ENCODE data around the gene TSTD2.

TSTD2 gene

DNA sequence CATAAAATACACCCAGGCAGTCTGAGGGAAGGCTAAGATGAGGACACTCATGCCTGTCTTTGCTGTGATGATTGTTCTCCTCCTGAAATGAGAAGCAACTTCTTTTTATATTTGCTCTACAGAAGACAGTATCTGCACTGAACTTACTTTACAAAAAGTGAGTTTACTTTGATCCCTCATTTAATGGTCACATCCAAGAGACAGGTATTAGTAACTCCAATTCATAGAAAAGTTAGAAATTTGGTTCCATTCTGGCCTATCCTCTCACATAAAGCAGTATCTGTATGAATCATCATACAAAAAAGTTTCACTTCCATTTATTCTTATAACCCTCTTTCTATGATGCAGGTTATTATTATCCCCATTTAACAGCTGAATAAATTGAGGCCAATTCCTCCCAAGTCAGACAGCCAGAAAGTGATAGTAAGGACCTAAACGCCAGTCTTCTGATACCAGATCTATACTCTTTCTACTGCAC lies 15.2 kb downstream of the TSTD2 start:
- TF ChIP-seq ZNF274 (IDR thresholded peaks at IDR 0.05; ENCODE audit: low read depth, low read length) (no peak), YY1 (IDR thresholded peaks at IDR 0.05; ENCODE audit: insufficient read depth, insufficient read length) (no peak), SUZ12 (IDR thresholded peaks at IDR 0.05; ENCODE audit: extremely low read depth, insufficient read depth, insufficient read length) (no peak)
- peaks cover 30% of the 10 kb centered on the region; the same call in 1 of the 2 replicates for H3K9me3 ChIP-seq (ENCODE audit: insufficient read depth, low read length)
- no peak for DNase-seq (ENCODE audit: low read depth, low spot score)
- no peak overlapping the region for H3K9ac ChIP-seq (ENCODE audit: insufficient read length, low read depth)
- H3K4me1 ChIP-seq (ENCODE audit: insufficient read depth, insufficient read length): no peaks in the 10 kb centered on the region
- H3K27me3 ChIP-seq (ENCODE audit: insufficient read depth, insufficient read length): no peaks in the 10 kb centered on the region
- H3K36me3 ChIP-seq (ENCODE audit: insufficient read depth, insufficient read length, low read length): peaks cover 45% of the 10 kb centered on the region
- H3K4me3 ChIP-seq (ENCODE audit: insufficient read length, low read depth): no peak overlapping the region

- Histone ChIP-seq H3K9me3 (ENCODE audit: insufficient read depth, low read length) (peaks cover 11% of the 10 kb centered on the region; the same call in 1 of the 2 replicates), H3K4me3 (ENCODE audit: insufficient read length, low read depth) (no peak overlapping the region), H3K4me1 (ENCODE audit: insufficient read depth, insufficient read length) (no peaks in the 10 kb centered on the region), H3K36me3 (ENCODE audit: insufficient read depth, insufficient read length, low read length) (peaks cover 47% of the 10 kb centered on the region), H3K9ac (ENCODE audit: insufficient read length, low read depth) (no peak overlapping the region), H3K27me3 (ENCODE audit: insufficient read depth, insufficient read length) (no peaks in the 10 kb centered on the region)
- TF ChIP-seq SUZ12 (IDR thresholded peaks at IDR 0.05; ENCODE audit: extremely low read depth, insufficient read depth, insufficient read length) (no peak), ZNF274 (IDR thresholded peaks at IDR 0.05; ENCODE audit: low read depth, low read length) (no peak), YY1 (IDR thresholded peaks at IDR 0.05; ENCODE audit: insufficient read depth, insufficient read length) (no peak)
- peak; percentile 55 for DNase-seq (ENCODE audit: low read depth, low spot score)
These were observed 17.6 kb downstream of the TSTD2 start for GRCh38 chr9:97615439-97616072.

GRCh38 chr9:97604901-97605645 lies 28.1 kb downstream of the TSTD2 start:
- DNase-seq (ENCODE audit: low read depth, low spot score): no peak
- H3K36me3 ChIP-seq (ENCODE audit: insufficient read depth, insufficient read length, low read length): peaks cover 87% of the 10 kb centered on the region

DNA sequence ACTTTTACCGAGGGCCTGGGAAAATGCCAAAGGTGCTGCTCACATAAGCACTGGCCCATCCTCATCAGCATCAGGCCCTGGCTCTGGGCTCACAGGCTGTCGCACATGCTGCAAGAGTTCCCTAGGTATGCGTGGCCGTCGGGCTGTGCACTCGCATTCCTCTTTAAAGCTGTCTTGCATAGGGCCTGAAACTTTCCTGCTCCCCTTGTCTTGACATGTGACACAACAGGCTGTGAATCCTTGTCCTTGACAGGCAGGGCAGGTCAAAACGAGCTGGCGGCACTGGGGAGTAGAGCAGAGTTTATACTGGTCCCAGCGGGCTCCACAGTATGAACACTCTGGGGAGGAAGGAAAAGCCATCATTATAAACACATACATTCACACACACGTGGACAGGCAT lies 30.7 kb downstream of the TSTD2 start:
- no peak for DNase-seq (ENCODE audit: low read depth, low spot score)
- no peak overlapping the region for H3K9ac ChIP-seq (ENCODE audit: insufficient read length, low read depth)
- no peak overlapping the region for H3K4me3 ChIP-seq (ENCODE audit: insufficient read length, low read depth)
- H3K9me3 ChIP-seq (ENCODE audit: insufficient read depth, low read length): no peaks in the 10 kb centered on the region
- peaks cover 2% of the 10 kb centered on the region for H3K4me1 ChIP-seq (ENCODE audit: insufficient read depth, insufficient read length)
- H3K27me3 ChIP-seq (ENCODE audit: insufficient read depth, insufficient read length): no peaks in the 10 kb centered on the region
- peaks cover 82% of the 10 kb centered on the region for H3K36me3 ChIP-seq (ENCODE audit: insufficient read depth, insufficient read length, low read length)
- TF ChIP-seq YY1 (IDR thresholded peaks at IDR 0.05; ENCODE audit: insufficient read depth, insufficient read length) (no peak), SUZ12 (IDR thresholded peaks at IDR 0.05; ENCODE audit: extremely low read depth, insufficient read depth, insufficient read length) (no peak), ZNF274 (IDR thresholded peaks at IDR 0.05; ENCODE audit: low read depth, low read length) (no peak)

More at GRCh38 chr9:97604901-97605645, 28.1 kb downstream of the TSTD2 start:
- Histone ChIP-seq H3K9ac (ENCODE audit: insufficient read length, low read depth) (no peak overlapping the region), H3K27me3 (ENCODE audit: insufficient read depth, insufficient read length) (no peaks in the 10 kb centered on the region), H3K9me3 (ENCODE audit: insufficient read depth, low read length) (no peaks in the 10 kb centered on the region), H3K4me1 (ENCODE audit: insufficient read depth, insufficient read length) (no peaks in the 10 kb centered on the region), H3K4me3 (ENCODE audit: insufficient read length, low read depth) (no peak overlapping the region)
- no peak for TF ChIP-seq SUZ12 (IDR thresholded peaks at IDR 0.05; ENCODE audit: extremely low read depth, insufficient read depth, insufficient read length)
- TF ChIP-seq ZNF274 (IDR thresholded peaks at IDR 0.05; ENCODE audit: low read depth, low read length): no peak
- TF ChIP-seq YY1 (IDR thresholded peaks at IDR 0.05; ENCODE audit: insufficient read depth, insufficient read length): no peak

DNA sequence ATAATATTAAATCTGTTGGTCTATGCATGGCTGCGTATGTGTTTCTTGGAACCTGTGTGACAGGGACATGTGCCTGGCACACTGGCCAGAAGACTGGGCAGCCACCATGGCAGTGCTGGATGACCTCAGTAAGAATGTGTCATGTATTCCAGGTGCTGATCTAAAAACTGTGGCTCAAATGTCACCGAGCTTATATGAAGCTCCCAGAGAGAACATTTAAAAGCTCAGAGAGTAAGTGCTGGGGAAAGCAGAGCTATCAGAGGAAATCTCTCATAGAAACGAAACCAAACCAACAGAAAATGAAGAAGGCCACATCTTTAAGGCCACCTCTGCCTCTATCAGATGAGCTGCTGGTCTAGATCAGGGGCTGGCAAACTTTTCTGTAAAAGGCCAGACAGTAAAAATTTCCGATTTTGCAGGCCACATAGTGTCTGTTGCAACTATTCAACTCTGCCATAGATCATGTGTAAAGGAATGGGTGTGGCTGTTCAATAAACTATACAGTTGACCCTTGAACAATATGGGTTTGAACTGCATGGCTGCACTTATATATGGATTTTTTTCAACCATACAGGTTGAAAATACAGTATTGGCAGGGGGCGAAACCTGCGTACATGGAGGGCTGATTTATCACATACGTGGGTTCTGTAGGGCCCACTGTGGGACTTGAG lies 31.8 kb downstream of the TSTD2 start:
- Histone ChIP-seq H3K4me3 (ENCODE audit: insufficient read length, low read depth) (no peak overlapping the region), H3K36me3 (ENCODE audit: insufficient read depth, insufficient read length, low read length) (peaks cover 72% of the 10 kb centered on the region), H3K9ac (ENCODE audit: insufficient read length, low read depth) (no peak overlapping the region), H3K27me3 (ENCODE audit: insufficient read depth, insufficient read length) (no peaks in the 10 kb centered on the region), H3K9me3 (ENCODE audit: insufficient read depth, low read length) (no peaks in the 10 kb centered on the region), H3K4me1 (ENCODE audit: insufficient read depth, insufficient read length) (peaks cover 2% of the 10 kb centered on the region)
- no peak for DNase-seq (ENCODE audit: low read depth, low spot score)
- TF ChIP-seq ZNF274 (IDR thresholded peaks at IDR 0.05; ENCODE audit: low read depth, low read length) (no peak), YY1 (IDR thresholded peaks at IDR 0.05; ENCODE audit: insufficient read depth, insufficient read length) (no peak), SUZ12 (IDR thresholded peaks at IDR 0.05; ENCODE audit: extremely low read depth, insufficient read depth, insufficient read length) (no peak)

DNA sequence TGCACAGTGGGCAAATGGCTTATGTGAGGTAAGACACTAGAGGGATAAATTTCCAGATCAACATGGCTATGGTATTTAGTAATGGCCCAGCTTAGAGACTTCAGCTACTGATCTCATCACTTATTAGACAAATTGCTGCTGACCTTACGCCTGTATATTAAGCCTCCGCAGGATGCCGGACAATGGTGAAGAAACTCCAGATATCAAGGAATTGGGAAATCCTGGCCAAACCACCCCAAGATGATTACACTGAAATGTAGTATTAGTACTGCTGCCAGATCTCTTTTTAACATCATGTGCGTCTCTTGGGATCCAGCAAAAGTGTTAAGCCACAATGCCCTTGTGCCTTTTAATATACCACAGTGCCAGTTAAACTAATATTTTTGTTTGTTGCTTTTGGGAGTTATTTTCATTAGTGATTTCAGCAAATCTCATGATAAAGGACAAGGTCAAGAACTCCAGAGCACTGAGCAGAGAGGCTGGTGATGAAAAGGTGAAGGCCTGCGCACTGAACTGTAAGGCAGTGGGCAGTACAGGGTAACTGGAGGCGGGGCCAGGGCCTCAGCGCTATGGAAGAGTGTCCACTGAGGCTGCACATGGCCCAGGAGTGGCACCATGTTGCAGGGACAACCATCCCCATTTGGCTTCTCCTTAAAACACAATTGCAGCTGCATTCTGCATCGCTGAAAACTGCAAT lies 32.5 kb downstream of the TSTD2 start:
- H3K27me3 ChIP-seq (ENCODE audit: insufficient read depth, insufficient read length): no peaks in the 10 kb centered on the region
- H3K4me1 ChIP-seq (ENCODE audit: insufficient read depth, insufficient read length): peaks cover 2% of the 10 kb centered on the region
- no peak overlapping the region for H3K4me3 ChIP-seq (ENCODE audit: insufficient read length, low read depth)
- no peak for DNase-seq (ENCODE audit: low read depth, low spot score)
- no peaks in the 10 kb centered on the region for H3K9me3 ChIP-seq (ENCODE audit: insufficient read depth, low read length)
- no peak overlapping the region for H3K9ac ChIP-seq (ENCODE audit: insufficient read length, low read depth)
- no peak for TF ChIP-seq SUZ12 (IDR thresholded peaks at IDR 0.05; ENCODE audit: extremely low read depth, insufficient read depth, insufficient read length)
- TF ChIP-seq YY1 (IDR thresholded peaks at IDR 0.05; ENCODE audit: insufficient read depth, insufficient read length): no peak
- no peak for TF ChIP-seq ZNF274 (IDR thresholded peaks at IDR 0.05; ENCODE audit: low read depth, low read length)
- H3K36me3 ChIP-seq (ENCODE audit: insufficient read depth, insufficient read length, low read length): peaks cover 65% of the 10 kb centered on the region

Measured in NT2/D1 (cell line).